HG02938 (cell line): ENCODE data around the gene MGST2.
"Not testable (repeated sequence)": the region's sequence is repeated elsewhere in the genome, so short reads cannot be mapped to it uniquely, and the experiment has no call there.

Experiments
- ATAC-seq: cut with Tn5 transposase; IDR thresholded peaks from one replicate; pipeline ENCODE4 v1.9.1; 2021; ENCODE audit warnings: mild to moderate bottlenecking, moderate library complexity; ENCODE audit not compliant: unreplicated experiment

Gene MGST2

DNA sequence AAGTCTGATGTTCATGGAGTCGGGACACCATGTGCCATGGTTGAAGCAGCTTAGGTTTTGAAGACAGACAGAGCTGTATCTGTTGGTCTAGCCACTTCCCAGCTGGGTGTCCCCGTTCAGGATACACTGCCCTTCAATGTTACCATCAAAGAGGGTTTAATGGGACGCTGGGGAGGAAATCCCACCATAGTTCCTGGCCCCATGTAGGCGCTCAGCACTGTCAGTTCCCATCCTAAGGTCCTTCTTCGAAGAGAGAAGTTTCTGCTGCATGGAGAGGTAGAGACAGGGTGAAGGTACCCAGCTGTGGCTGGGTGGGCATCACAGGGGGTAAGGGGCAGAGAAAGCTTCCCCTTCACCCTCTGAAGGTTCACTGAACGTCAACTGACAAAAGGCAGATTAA, 3.7 kb downstream of the MGST2 start:
- no peak for ATAC-seq

DNA sequence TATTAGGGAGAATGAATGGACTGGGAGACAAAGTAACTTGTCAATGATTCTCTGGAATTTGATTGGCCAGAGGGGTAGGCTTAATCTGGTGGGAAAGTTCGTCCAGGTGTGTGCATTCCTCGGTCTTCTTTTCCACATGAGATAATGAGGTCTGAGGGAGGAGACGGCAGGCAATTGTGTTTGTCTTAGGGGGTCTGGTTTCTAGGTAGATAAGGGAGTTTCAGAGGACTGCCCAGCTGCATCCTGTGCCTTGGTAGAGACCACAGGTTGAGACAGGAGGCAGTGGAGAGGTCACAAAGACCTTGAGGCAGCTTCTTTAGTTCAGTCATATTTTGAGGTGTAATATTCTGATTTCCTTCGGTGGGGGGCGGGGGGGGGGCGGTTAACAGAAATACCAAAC, 4.3 kb downstream of the MGST2 start:
- no peak for ATAC-seq

DNA sequence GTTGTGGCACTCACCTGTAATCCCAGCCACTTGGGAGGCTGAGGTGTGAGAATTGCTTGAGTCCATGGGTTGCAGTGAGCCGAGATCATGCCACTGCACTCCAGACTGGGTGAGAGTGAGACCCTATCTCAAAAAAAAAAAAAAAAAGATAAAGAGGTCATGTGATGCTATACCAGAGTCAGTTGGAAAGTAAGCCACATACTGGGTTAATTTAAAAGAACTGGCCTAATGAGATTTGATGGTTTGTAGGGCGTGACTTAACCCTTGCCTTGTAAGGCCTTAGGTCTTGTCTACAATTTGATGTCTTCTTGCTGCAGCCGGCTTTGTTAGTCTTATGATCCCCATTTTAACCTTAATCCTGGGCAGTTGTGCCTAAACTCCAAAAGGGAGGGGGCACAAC, 5.2 kb downstream of the MGST2 start:
- no peak for ATAC-seq

DNA sequence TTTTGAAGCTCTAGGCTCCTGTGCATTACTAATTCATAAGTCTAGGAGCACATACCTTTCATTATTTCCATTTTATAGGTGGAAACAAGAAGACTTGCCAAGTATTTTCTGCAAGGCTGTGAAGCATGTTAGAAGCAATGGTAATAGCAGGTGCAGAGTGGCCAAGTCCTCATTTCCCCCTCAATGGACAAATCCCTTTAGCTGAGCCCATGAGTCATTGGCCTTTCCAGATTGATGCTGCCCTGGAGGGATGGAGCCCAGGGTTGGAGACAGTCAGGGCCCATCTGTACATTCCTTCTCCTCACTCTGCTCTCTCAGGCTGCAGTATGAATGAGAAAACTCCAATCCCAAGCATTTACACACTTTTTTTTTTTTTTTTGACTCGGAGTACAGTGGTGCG, 6.6 kb downstream of the MGST2 start:
- ATAC-seq = no peak

DNA sequence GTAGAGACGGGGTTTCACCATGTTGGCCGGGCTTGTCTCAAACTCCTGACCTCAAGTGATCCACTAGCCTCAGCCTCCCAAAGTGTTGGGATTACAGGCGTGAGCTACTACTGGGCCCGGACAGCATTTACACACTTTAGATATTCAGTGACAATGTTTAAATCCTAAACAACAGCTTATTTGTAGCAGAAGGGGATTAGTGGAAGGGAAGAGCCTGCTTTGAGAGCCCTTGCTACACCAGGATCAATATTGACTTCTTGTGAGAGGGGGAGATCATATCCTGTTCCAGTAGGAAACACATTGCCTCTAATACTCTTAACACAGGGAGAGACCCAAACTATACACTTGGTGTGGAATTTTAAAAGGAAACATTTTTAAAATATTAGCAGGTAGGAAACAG, 7.1 kb downstream of the MGST2 start:
- no peak for ATAC-seq

DNA sequence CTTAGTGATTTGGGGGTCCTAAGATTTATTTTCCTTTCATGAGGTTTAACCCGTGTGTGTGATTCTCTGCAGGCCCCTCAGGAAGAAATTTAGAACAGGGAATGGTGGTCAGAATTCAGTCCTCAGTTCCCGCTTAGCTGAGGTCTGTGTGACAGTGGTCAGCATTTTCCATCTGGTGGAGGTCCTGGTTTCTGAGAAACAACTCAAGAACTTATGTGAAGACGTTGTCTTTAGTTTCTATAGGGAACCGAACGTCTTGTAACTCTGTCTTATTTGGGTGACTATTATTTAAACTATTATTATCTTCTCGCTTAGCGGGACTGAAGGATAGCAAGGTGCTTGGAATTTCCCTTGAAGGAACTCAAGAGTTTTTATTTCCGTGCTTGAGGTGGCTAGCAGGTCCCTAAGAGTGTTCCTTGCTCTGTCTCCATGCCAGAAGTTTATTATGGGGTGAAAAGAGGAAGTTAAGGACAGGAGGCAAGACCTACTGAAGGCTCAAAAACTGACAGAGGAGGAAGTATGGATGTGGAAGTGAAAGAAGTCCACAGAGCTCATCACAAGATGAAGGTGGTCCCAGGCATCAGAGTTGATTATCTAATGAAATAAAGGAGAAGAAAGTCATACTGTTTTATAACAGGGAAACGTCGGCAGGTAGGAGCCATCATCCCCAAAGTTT, 9.4 kb downstream of the MGST2 start:
- no peak for ATAC-seq

DNA sequence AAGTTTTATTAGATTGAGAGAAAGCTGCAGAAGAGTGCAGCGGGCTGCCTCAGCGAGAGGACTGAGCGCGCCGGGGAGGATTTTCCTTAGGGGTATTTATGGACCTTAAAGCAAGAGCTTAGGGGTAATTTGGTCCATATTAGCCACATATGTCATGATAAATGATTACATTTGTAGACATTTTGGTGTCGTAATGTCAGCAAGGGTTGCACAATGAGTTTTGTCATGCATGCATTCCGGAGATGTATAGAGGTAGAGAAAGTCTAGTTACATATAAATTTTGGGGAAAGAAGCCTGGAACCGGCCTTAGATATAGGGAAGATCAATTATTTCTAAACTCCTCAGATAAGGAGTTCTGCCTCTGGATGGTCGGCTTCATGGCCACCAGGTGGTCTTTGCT, 10.0 kb downstream of the MGST2 start:
- no peak for ATAC-seq

DNA sequence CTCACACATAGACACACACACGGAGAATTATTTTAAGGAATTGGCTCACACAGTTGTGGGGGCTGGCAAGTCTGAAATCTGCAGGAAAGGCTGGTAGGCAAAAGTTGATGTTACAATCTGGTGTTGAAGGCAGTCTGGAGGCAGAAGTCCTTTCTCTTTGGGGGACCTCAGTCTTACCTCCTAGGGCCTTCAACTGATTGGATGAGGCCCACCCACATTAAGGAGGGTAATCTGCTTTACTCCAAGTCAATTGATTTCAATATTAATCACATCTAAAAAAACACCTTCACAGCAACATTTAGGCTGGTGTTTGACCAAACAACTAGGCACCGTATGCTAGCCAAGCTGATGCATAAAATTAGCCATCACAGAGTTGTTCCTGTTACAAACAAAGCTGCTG, 10.7 kb downstream of the MGST2 start:
- no peak for ATAC-seq

DNA sequence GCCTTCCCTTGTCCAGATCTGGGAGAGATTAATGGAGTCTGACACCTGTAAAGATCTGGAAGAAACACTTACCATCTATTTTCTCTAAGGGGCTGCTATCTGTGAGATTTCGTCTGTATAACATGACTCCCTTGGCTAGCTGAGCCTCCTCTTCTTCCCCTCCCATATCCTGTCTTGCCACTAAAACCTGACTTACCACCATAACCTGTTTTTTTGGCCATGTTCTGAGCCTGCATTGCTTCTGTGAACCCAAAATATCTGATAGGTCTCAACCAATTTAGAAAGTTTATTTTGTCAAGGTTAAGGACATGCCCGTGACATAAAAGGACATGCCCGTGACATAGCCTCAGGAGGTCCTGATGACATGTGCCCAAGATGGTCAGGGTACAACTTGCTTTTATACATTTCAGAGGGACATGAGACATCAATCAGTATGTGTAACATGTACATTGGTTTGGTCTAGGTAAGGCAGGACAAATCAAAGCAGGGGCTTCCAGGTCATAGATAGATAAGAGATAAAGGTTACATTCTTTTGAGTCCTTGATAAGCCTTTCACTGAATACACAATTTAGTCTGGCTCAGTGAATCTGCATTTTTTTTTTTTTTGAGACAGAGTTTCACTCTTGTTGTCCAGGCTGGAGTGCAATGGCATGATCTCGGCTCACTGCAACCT, 11.4 kb downstream of the MGST2 start:
- no peak for ATAC-seq

DNA sequence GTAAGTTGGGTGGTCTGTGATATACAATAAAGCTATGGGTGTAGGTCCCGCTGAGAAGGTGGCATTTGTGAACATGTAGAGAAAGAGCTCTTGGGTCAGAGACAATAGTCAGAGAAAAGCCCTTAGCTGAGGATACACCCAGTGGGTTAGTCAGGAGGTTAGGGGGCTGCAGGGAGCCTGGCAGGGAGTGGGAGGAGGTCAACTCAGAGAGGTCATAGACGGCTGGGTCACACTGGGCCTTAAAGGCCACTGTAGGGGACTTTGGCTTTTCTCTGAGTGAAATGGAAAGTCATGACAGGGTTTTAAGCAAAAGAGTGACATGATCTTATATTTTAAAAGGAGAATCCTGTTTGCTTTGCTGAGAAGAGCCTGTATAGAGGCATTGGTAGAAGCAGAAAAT, 16.7 kb downstream of the MGST2 start:
- ATAC-seq = no peak

DNA sequence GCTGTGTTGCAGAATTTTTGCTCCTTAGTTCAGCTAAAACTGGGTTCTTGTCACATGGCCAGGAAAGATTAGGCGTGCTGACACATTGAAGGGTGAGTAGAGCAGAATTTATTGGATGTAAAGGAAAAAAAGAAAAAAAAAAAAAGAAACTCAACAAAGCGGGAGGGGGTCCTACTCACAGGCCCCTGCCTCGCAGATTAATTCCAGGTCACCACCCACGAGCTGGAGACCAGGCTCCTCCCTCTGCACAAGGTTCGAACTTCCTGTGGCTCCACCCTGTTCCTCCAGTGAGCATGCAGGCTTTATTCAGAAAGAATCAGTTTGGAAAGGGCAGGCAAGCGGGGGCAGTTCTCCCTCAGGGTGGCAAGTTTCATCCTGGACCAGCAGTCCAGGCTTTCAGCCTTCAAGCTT, 17.1 kb downstream of the MGST2 start:
- no peak for ATAC-seq

DNA sequence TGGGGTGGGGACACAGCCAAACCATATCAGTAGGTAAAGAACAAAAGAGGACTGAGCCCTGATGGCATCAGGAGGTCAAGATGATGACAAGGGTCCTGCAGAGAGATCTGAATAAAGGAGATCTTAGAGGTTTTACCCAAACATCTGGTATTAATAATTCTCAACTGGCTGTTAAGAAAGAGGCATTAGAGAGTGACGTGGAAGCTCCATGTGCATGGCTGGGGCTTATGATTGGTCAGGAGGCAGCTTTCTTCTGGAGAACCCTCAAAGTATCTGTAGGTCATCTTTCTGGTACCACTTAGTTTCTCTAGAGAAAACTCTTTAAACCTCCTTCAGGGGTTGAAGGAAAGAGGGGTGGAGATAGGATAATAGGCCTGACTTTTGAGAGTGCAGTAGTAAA, 18.7 kb downstream of the MGST2 start:
- ATAC-seq = no peak

DNA sequence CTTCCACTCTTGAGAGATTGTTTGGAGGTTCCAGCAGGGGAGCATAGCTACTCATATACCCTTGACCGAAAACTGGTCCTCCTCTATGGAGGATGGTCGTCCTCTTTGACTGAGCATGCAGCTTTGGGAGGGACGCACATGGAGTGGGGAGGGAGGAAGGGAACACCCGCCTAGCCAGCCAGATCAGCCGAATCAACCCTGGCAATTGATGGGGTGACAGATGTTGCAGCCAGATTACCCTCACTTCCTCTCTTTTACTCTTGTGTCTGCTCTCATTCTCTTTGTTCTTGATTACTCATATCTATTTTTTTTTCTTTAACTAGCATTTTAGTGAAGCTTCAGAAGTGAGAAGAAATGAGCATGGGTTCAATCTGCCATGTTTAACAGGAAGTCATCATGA, 19.6 kb downstream of the MGST2 start:
- ATAC-seq = no peak

DNA sequence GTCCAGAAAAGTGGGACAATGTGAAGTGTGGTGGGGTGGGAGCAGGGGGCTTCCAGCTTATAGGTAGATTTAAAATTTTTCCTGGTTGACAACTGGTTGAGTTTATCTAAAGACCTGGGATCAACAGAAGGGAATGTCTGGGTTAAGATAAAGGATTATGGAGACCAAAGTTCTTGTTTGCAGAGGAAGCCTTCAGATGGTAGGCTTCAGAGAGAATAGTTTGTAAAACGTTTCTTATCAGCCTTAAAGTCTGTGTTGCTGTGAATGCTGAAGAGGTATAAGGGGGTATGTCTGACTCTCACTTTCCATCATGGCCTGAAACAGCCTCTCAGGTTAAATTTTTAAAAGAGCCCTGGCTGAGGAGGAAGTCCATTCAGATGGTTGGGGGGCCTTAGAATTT, 20.5 kb downstream of the MGST2 start:
- no peak for ATAC-seq

DNA sequence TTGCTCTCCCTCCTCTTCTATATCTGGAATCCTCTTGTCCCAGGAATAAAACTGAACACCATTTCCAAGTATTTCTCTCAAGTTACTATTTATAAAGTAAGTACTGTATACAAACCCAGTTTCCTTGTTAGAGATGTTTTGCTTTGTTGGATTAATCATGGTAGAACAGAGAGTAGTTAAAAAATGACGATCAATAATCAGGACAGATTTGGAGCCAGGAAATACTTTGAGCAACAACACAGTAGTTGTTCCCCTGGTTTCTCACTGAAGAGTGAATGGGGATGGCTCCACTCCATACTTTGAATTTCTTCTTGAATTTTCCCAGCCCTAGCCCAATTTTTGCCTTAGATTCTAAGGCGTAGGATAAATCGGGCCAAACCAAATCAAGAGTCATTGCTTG, 21.4 kb downstream of the MGST2 start:
- no peak for ATAC-seq

DNA sequence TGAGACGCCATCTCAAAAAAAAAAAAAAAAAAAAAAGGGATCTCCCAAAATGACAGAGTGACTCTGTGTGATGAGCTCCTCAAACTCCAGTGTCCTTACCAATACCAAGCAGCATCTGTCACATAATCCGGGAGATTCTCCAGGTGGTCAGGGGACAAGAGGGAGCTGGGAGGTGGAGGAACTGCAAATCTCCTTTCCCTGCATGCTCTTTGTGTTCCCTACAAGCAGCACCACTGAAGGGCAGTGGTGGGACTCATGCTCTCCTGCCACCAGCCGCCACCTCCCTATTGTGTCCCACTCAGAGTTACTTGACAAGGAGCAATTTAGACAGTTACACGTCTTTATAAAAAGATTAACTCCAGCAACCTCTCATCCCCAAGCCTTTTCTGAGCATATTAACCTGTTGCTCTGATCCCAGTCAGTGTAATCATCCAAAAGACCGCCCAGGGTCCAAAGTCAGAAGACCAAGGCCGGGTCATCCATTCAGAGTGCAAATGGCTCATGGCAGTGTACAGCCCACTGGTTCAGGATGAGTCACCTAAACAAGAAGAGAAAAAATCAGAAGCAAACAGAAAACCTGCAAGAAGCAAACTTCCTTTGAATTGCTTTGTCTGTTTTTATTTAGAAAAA, 23.6 kb downstream of the MGST2 start:
- ATAC-seq = no peak

DNA sequence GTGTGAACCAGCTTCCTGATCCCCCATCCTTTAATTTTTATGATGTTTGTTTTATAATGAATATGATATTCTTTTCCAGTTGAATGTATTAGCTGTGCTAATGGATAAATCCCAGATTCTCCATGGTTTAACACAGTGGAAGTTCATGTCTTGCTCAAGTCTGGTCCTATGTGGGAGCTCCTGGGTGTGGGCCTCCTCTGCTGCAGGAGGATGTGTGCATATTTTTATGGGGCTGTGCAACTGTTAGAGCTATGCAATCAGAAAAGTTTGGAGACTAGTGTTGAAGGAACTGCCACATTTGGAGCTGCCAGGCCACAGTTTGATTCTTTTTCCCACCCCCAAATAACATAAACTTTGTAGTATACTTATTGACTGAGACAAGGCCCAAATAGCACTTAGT, 24.8 kb downstream of the MGST2 start:
- ATAC-seq = no peak

DNA sequence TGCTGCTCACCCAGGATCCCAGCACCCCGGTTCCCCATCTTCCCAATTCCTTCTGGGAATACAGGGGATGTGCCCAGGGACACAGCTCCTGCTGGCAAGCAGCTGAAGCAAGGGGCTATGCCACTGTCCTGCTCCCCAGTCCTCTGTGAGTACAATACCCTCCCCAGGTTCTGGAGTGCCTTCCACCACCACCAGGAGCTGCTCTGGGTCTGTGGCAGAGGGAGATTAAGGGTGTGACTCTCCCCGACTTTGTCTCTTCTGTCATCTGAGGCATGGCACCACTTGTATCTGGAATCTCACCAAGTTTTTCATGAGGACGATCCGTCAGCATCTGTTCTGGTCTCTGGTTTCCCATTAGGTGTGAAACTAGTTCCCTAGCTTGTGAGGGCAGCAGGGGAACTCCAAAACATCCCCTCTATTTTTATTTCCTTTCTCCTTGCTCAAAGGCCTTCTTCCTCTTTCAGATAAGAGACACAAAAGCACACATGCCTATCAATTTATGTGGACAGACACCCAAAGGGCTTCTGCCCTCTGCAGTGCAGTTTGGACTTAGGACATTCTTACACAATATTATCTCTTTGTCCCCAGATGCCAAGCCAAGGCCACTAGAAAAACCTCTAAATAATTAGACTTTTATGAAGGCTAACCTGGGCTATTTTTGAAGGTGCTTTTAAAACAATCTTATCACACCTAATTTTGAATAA, 26.8 kb downstream of the MGST2 start:
- no peak for ATAC-seq

DNA sequence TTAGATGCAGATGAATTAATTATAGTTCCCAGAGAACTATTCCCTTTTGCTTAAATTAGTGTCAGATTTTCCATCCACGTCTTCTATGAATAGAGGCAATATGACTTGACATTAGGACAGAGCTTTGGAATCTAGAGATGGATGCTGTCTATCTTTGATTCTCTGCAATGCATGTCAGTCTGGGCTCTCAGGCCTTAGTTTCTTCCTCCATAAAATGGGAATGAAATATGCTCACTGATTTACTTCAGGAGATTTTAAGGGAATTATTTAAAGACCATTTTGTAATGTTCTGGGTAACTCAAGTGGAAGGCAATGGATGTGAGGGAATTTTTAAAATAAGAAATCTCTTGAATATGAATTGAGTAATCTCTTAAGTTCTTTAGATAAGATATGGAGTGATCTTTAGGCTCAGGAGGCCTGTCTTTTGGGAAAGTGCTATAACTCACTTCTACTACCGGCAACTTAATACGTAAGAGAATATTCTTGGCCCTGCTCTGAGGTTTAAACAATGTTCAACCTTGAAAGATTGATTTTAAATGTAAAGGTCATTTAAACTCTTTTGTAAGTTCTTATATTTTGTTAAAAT, 29.0 kb downstream of the MGST2 start:
- no peak for ATAC-seq

DNA sequence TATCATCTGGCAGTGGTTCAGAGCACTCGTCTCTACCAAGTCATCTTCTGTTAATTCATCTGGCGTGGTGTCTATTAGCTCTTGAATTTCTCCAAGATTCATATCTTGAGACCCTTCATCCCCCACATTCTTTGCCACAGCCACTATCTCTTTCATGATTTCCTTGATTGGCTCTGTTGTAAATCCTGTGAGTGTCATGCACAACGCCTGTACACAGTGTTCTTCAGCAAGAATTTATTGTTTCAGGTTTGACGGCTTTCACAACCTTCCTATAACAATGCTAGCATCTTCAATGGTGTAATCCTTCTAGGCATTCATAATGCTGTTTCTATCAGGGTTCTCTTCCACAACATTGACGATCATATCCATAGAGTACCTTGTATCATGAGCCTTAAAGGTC, 30.9 kb downstream of the MGST2 start:
- no peak for ATAC-seq

DNA sequence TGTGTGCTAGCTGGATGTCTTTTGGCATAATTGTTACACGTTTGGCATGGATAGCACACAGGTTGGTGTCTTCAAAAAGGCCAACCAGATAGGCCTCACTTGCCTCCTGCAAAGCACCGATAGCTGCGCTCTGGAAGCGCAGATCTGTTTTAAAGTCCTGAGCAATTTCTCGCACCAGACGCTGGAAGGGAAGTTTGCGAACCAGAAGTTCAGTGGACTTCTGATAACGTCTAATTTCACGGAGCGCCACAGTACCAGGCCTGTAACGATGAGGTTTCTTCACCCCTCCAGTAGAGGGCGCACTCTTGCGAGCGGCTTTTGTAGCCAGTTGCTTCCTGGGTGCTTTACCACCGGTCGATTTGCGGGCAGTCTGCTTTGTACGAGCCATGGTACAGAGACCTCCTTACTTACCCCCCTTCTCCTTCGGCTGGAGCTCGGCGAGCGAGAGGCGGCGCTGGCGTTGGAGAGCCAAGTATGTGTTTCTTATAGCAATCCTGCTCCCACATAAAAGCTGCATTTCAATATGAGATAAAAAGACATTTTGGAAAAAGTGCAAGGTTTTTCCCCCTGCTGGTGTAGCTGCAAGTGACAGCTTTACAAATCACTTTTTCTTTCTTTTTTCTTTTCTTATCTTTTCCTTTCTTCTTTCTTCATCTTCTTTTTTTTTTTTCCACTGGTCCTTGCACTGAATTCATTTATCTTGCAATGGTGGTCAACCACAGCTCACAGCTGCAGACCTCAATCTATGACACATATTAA, 32.7 kb downstream of the MGST2 start:
- not testable (repeated sequence) for ATAC-seq
